Measurements from ENCODE around the gene CSNK1G1. TPM values are rescaled to one million over a fixed set of nuclear protein-coding genes. Genes with fewer than 3 reads are reported as not detected.

The CSNK1G1 gene
- total and polyA plus RNA-seq, 2 experiments from 2014 or later: 8.7 to 18.0 TPM

- Histone ChIP-seq H3K4me3 (peak within 1 kb of the TSS; percentile 46), H3K27me3 (peaks cover 18% of the 10 kb centered on the region), H3K27ac (no peak within 1 kb of the TSS), H3K4me1 (ENCODE audit: low read depth) (peaks cover 6% of the 10 kb centered on the region), H3K9me3 (ENCODE audit: low read depth) (no peaks in the 10 kb centered on the region), H3K36me3 (peaks cover 12% of the 10 kb centered on the region)
- DNase-seq (ENCODE audit: low read depth in 1 of 2, low spot score in 1 of 2): peak in 1 of 2 donors; percentile 40
- no peak for TF ChIP-seq CTCF (IDR thresholded peaks at IDR 0.05; ENCODE audit: low read depth, low read length)
Observed at GRCh38 chr15:64151727-64152506, 204.1 kb downstream of the CSNK1G1 start, which contains the start of gene SNX22. Gene SNX22, plus strand, starts transcription at chr15:64151731. Its CDS starts 45 bp downstream, at chr15:64151776.

- H3K27ac ChIP-seq: no peak overlapping the region
- no peaks in the 10 kb centered on the region for H3K36me3 ChIP-seq
- peak in 1 of 2 donors; percentile 39 for DNase-seq (ENCODE audit: low read depth in 1 of 2, low spot score in 1 of 2)
- H3K27me3 ChIP-seq: peaks cover 18% of the 10 kb centered on the region
- H3K4me3 ChIP-seq: no peak overlapping the region
- no peaks in the 10 kb centered on the region for H3K9me3 ChIP-seq (ENCODE audit: low read depth)
- no peak for TF ChIP-seq CTCF (IDR thresholded peaks at IDR 0.05; ENCODE audit: low read depth, low read length)
- H3K4me1 ChIP-seq (ENCODE audit: low read depth): peaks cover 17% of the 10 kb centered on the region
Observed at GRCh38 chr15:64149893-64150578, 205.9 kb downstream of the CSNK1G1 start.

- Histone ChIP-seq H3K27me3 (peaks cover 18% of the 10 kb centered on the region), H3K27ac (no peak overlapping the region), H3K36me3 (no peaks in the 10 kb centered on the region), H3K9me3 (ENCODE audit: low read depth) (no peaks in the 10 kb centered on the region), H3K4me3 (no peak overlapping the region), H3K4me1 (ENCODE audit: low read depth) (peaks cover 17% of the 10 kb centered on the region)
- peak; percentile 24 for TF ChIP-seq CTCF (IDR thresholded peaks at IDR 0.05; ENCODE audit: low read depth, low read length)
- peak in 1 of 2 donors; percentile 41 for DNase-seq (ENCODE audit: low read depth in 1 of 2, low spot score in 1 of 2)
Observed at GRCh38 chr15:64149424-64149823, 206.5 kb downstream of the CSNK1G1 start.

GRCh38 chr15:64148581-64148980, 207.4 kb downstream of the CSNK1G1 start:
- H3K27me3 ChIP-seq: peaks cover 18% of the 10 kb centered on the region
- peaks cover 17% of the 10 kb centered on the region for H3K4me1 ChIP-seq (ENCODE audit: low read depth)
- H3K36me3 ChIP-seq: peaks cover 5% of the 10 kb centered on the region
- no peaks in the 10 kb centered on the region for H3K9me3 ChIP-seq (ENCODE audit: low read depth)
- TF ChIP-seq CTCF (IDR thresholded peaks at IDR 0.05; ENCODE audit: low read depth, low read length): no peak
- no peak overlapping the region for H3K27ac ChIP-seq
- H3K4me3 ChIP-seq: no peak overlapping the region
- DNase-seq (ENCODE audit: low read depth in 1 of 2, low spot score in 1 of 2): no peak

GRCh38 chr15:64148168-64148567, 207.8 kb downstream of the CSNK1G1 start:
- Histone ChIP-seq H3K4me3 (no peak overlapping the region), H3K9me3 (ENCODE audit: low read depth) (no peaks in the 10 kb centered on the region), H3K27ac (no peak overlapping the region), H3K36me3 (peaks cover 8% of the 10 kb centered on the region), H3K4me1 (ENCODE audit: low read depth) (peaks cover 17% of the 10 kb centered on the region), H3K27me3 (peaks cover 16% of the 10 kb centered on the region)
- DNase-seq (ENCODE audit: low read depth in 1 of 2, low spot score in 1 of 2): no peak
- no peak for TF ChIP-seq CTCF (IDR thresholded peaks at IDR 0.05; ENCODE audit: low read depth, low read length)

Data from cardiac muscle cell (in vitro differentiated cells and primary cell).